ENCODE results near the gene UTP14C.
"Not testable (repeated sequence)": the region's sequence is repeated elsewhere in the genome, so short reads cannot be mapped to it uniquely, and the experiment has no call there.

Gene UTP14C

GRCh38 chr13:52043675-52044074 lies 19.2 kb downstream of the UTP14C start:
- DNase-seq (ENCODE audit: low spot score), result no peak

- no peak for DNase-seq (ENCODE audit: low spot score)
Measured at GRCh38 chr13:52047463-52047862, 23.0 kb downstream of the UTP14C start.

- DNase-seq (ENCODE audit: low spot score), result no peak
Measured at GRCh38 chr13:52048516-52048915, 24.0 kb downstream of the UTP14C start.

GRCh38 chr13:52051400-52051799 lies 26.9 kb downstream of the UTP14C start:
- no peak for DNase-seq (ENCODE audit: low spot score)

GRCh38 chr13:52053460-52053859 lies 29.0 kb downstream of the UTP14C start:
- DNase-seq (ENCODE audit: low spot score), result peak; percentile 15

- DNase-seq (ENCODE audit: low spot score), result not testable (repeated sequence)
Measured at GRCh38 chr13:52061064-52061463, 36.6 kb downstream of the UTP14C start.

GRCh38 chr13:52061587-52061986 lies 37.1 kb downstream of the UTP14C start:
- peak; percentile 54 for DNase-seq (ENCODE audit: low spot score)

GRCh38 chr13:52067237-52067636 lies 42.7 kb downstream of the UTP14C start:
- no peak for DNase-seq (ENCODE audit: low spot score)

- peak; percentile 62 for DNase-seq (ENCODE audit: low spot score)
Measured at GRCh38 chr13:52070929-52071523, 46.5 kb downstream of the UTP14C start.
